Endodermal cell (in vitro differentiated cells): ENCODE results near the gene KIF16B. TPM values are rescaled to one million over a fixed set of nuclear protein-coding genes. Genes with fewer than 3 reads are reported as not detected.
"Not testable (repeated sequence)": the region's sequence is repeated elsewhere in the genome, so short reads cannot be mapped to it uniquely, and the experiment has no call there.

ENCODE experiments used
- DNase-seq: peaks from one replicate; pipeline ENCODE4 v3.0.0-alpha.2; 2017
- H3K27ac ChIP-seq: 2 replicates; pipeline ENCODE4 v1.5.1; 2013; ENCODE audit warnings: mild to moderate bottlenecking, low read depth, low read length, moderate library complexity
- H3K27me3 ChIP-seq: 2 replicates; pipeline ENCODE4 v1.6.1; 2013; ENCODE audit warnings: mild to moderate bottlenecking, low read length, moderate library complexity; ENCODE audit not compliant: insufficient read depth, control insufficient read depth, poor library complexity, severe bottlenecking
- H3K36me3 ChIP-seq: 2 replicates; pipeline ENCODE4 v1.7.0; 2013; ENCODE audit warnings: mild to moderate bottlenecking, low read length, moderate library complexity; ENCODE audit not compliant: control insufficient read depth, insufficient read depth
- H3K4me1 ChIP-seq: one replicate; pipeline ENCODE4 v1.7.0; 2013; ENCODE audit warnings: low read length; ENCODE audit not compliant: control insufficient read depth, insufficient read depth
- H3K4me3 ChIP-seq: 2 replicates; pipeline ENCODE4 v1.5.1; 2013; ENCODE audit warnings: mild to moderate bottlenecking, low read length, moderate library complexity
- H3K9ac ChIP-seq: 2 replicates; pipeline ENCODE4 v1.6.1; 2013; ENCODE audit warnings: mild to moderate bottlenecking, low read length, moderate library complexity; ENCODE audit not compliant: poor library complexity, severe bottlenecking; ENCODE audit errors: extremely low read depth
- H3K9me3 ChIP-seq: 2 replicates; pipeline ENCODE4 v1.6.1; 2013; ENCODE audit warnings: mild to moderate bottlenecking, low read length, moderate library complexity; ENCODE audit not compliant: control insufficient read depth
- H3K27ac Mint-ChIP-seq: 2 replicates; pipeline ENCODE4 v1.8.0; 2020; ENCODE audit warnings: mixed read lengths
- H3K27me3 Mint-ChIP-seq: 2 replicates; pipeline ENCODE4 v1.8.0; 2021; ENCODE audit warnings: mild to moderate bottlenecking, mixed read lengths; ENCODE audit not compliant: insufficient read depth
- H3K36me3 Mint-ChIP-seq: 2 replicates; pipeline ENCODE4 v1.8.0; 2020; ENCODE audit warnings: low read depth, mixed read lengths
- H3K4me1 Mint-ChIP-seq: 2 replicates; pipeline ENCODE4 v1.8.0; 2020; ENCODE audit warnings: mixed read lengths
- H3K4me3 Mint-ChIP-seq: 2 replicates; pipeline ENCODE4 v1.8.0; 2020; ENCODE audit warnings: mild to moderate bottlenecking, moderate library complexity, mixed read lengths
- H3K9me3 Mint-ChIP-seq: 2 replicates; pipeline ENCODE4 v1.8.0; 2020; ENCODE audit warnings: mild to moderate bottlenecking, mixed read lengths
- WGBS, 2 experiments: methylation state at CpG; one replicate each; pipeline versions ENCODE4 v1.1.5 to v1.1.7; 2013; ENCODE audit warnings: missing lambda C conversion rate in 2 of 2, mixed read lengths in 1 of 2; ENCODE audit not compliant: insufficient coverage in 1 of 2, insufficient read length in 1 of 2; 5-methylcytosine and 5-hydroxymethylcytosine counted together
- total RNA-seq, 2 donors: library from RNA; stranded (reverse); fragmentation: NEBNext Ultra II Directional in 1 of 2; extraction: Animal tissue kit (Norgen Biotek cat#: 25700) in 1 of 2; gene quantifications; 2 replicates in 1 of 2; 3 replicates in 1 of 2; pipeline ENCODE4 v1.2.1, GENCODE V29; 2021
- TF ChIP-seq, protein P1 (sequence below): fragments of 200-600 bp; sonication (generic); conservative IDR thresholded peaks from 2 replicates; pipeline ENCODE4 v1.5.0; 2021; ENCODE audit warnings: antibody characterized with exemption, mild to moderate bottlenecking

Gene KIF16B
- total RNA-seq, 2 donors from 2014 or later: 17.3 to 18.8 TPM

DNA sequence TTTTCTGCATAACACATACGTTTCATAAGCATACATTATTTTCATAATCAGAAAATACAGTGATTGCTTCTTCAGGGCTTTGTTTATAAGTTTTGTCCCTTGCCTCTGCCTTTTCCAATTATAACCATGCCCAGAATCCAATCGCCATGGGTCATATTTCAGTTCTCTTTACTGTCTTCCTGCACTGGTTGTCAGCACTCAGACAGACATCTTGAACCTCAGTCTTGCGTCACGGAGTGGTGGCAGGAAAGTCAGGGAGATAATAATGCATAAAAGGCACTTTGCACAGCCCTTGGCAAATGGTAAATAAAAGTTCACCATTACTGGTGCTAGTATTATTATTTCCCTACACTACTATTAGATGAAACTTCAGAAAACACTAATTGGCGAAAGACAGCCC lies 7.2 kb downstream of the KIF16B start:
- Mint-ChIP-seq H3K4me1 (peaks cover 28% of the 10 kb centered on the region), H3K27ac (no peak overlapping the region), H3K9me3 (no peaks in the 10 kb centered on the region), H3K4me3 (no peak overlapping the region), H3K36me3 (peaks cover 3% of the 10 kb centered on the region), H3K27me3 (no peaks in the 10 kb centered on the region)
- Histone ChIP-seq H3K9ac (no peak overlapping the region), H3K27ac (no peak overlapping the region), H3K27me3 (no peaks in the 10 kb centered on the region), H3K9me3 (no peaks in the 10 kb centered on the region), H3K4me1 (no peaks in the 10 kb centered on the region), H3K4me3 (no peak overlapping the region), H3K36me3 (no peaks in the 10 kb centered on the region)
- no peak for DNase-seq
- 95 to 100% methylated on average over 4 to 5 of the region's 5 CpGs for WGBS, 2 experiments
- TF ChIP-seq, protein P1, sequence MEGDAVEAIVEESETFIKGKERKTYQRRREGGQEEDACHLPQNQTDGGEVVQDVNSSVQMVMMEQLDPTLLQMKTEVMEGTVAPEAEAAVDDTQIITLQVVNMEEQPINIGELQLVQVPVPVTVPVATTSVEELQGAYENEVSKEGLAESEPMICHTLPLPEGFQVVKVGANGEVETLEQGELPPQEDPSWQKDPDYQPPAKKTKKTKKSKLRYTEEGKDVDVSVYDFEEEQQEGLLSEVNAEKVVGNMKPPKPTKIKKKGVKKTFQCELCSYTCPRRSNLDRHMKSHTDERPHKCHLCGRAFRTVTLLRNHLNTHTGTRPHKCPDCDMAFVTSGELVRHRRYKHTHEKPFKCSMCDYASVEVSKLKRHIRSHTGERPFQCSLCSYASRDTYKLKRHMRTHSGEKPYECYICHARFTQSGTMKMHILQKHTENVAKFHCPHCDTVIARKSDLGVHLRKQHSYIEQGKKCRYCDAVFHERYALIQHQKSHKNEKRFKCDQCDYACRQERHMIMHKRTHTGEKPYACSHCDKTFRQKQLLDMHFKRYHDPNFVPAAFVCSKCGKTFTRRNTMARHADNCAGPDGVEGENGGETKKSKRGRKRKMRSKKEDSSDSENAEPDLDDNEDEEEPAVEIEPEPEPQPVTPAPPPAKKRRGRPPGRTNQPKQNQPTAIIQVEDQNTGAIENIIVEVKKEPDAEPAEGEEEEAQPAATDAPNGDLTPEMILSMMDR: no peak

DNA sequence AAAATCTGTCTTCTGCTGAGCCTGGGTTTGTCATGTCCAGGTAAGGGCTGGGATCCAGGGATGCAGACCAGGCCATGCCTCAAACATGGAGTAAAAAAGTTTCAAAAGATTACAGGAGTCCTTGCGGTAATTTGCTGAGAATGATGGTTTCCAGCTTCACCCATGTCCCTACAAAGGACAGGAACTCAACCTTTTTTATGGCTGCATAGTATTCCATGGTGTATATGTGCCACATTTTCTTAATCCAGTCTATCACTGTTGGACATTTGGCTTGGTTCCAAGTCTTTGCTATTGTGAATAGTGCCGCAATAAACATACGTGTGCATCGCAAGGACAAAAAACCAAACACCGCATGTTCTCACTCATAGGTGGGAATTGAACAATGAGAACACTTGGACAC lies 9.2 kb downstream of the KIF16B start:
- not testable (repeated sequence) for H3K27ac ChIP-seq, H3K9ac ChIP-seq, H3K9me3 Mint-ChIP-seq, H3K27ac Mint-ChIP-seq, H3K36me3 Mint-ChIP-seq, H3K4me3 Mint-ChIP-seq, H3K27me3 ChIP-seq, H3K27me3 Mint-ChIP-seq, H3K9me3 ChIP-seq, H3K36me3 ChIP-seq, DNase-seq, H3K4me1 ChIP-seq, H3K4me3 ChIP-seq
- H3K4me1 Mint-ChIP-seq: peaks cover 26% of the 10 kb centered on the region
- 86 to 88% methylated on average over 1 to 5 of the region's 5 CpGs for WGBS, 2 experiments

DNA sequence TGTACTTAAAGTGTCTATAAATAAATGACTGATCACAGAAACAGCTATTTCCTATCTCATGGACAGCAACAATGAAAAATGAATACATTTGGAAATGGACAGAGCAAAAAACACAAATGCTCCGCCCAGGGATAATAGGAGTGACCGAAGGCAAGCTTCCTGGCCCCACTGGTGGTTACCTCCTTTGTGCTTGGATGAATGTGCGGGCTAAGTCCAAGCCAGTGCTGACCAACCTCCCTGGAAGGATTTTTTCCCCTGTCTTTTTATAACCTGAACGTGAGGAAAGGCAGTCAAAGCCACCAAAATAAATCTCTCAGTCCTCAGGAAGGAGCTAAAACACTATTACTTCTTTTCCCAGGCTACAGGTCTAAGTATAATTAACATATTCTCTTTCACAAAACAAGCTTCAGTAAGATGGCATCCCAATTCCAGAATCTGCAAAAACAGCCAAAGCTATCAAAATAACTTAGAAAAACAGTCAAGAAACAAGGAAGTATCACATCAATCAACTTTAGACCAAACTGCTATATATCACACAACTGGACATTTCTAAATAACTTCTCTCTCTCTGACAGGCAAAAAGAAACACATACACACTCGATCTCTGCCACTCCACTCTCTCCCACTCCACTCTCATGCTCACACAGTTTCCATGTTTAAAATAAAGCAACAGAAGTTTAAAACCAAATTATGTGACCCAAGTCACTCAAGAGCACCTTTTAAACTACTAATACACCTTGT lies 10.0 kb downstream of the KIF16B start:
- DNase-seq: no peak
- H3K27me3 Mint-ChIP-seq: no peaks in the 10 kb centered on the region
- Histone ChIP-seq H3K27me3 (no peaks in the 10 kb centered on the region), H3K4me1 (no peaks in the 10 kb centered on the region), H3K27ac (no peak overlapping the region), H3K9me3 (no peaks in the 10 kb centered on the region), H3K9ac (no peak overlapping the region), H3K4me3 (no peak overlapping the region), H3K36me3 (no peaks in the 10 kb centered on the region)
- WGBS, 2 experiments: 80 to 89% methylated on average over 4 to 5 of the region's 5 CpGs
- no peak overlapping the region for H3K4me3 Mint-ChIP-seq
- peaks cover 22% of the 10 kb centered on the region for H3K4me1 Mint-ChIP-seq
- TF ChIP-seq, protein P1: no peak
- H3K9me3 Mint-ChIP-seq: no peaks in the 10 kb centered on the region
- no peak overlapping the region for H3K27ac Mint-ChIP-seq
- peaks cover 3% of the 10 kb centered on the region for H3K36me3 Mint-ChIP-seq
